ENCODE measurements around the gene KCNJ1. TPM values are rescaled to one million over a fixed set of nuclear protein-coding genes. Genes with fewer than 3 reads are reported as not detected.

The KCNJ1 gene
- total and polyA plus RNA-seq, 2 experiments from 2014 or later = 0.16 TPM; not detected in 1

DNA sequence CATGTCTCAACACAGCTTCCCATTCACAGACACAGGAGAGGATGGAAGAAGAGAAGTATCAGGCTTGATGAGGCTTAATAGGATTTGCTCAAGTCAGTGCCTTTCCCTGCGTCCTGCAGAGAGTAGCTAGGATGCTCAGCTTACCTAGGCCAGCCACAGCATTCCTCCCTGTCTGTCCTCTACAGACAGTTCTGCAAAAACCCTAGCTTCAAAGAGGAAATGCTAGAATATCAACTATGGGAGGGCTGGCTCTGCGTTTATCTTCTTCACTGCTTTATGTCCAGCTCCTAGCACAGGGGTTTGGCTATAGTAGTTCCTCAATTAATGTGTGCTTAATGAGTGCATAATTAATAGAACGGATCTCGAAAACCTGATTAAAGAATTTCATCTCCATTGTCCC, 40.5 kb upstream of the KCNJ1 start:
- Histone ChIP-seq H3K79me2 (replicated peaks; ENCODE audit: insufficient read depth) (no peaks in the 10 kb centered on the region), H3F3A (replicated peaks; ENCODE audit: low read depth) (peaks cover 23% of the 10 kb centered on the region; the same call in 1 of the 2 replicates), H3K27ac (ENCODE audit: low read depth) (no peak overlapping the region), H3K9me2 (ENCODE audit: insufficient read depth) (no peaks in the 10 kb centered on the region), H3K4me3 (no peak overlapping the region), H2AFZ (no peak overlapping the region), H3K36me3 (ENCODE audit: insufficient read depth) (no peaks in the 10 kb centered on the region), H3K27me3 (ENCODE audit: insufficient read depth) (peaks cover 63% of the 10 kb centered on the region), H4K20me1 (replicated peaks; ENCODE audit: insufficient read depth) (no peaks in the 10 kb centered on the region), H3K4me2 (no peak overlapping the region), H3K4me1 (ENCODE audit: insufficient read depth) (peaks cover 23% of the 10 kb centered on the region)
- TF ChIP-seq, protein P1, sequence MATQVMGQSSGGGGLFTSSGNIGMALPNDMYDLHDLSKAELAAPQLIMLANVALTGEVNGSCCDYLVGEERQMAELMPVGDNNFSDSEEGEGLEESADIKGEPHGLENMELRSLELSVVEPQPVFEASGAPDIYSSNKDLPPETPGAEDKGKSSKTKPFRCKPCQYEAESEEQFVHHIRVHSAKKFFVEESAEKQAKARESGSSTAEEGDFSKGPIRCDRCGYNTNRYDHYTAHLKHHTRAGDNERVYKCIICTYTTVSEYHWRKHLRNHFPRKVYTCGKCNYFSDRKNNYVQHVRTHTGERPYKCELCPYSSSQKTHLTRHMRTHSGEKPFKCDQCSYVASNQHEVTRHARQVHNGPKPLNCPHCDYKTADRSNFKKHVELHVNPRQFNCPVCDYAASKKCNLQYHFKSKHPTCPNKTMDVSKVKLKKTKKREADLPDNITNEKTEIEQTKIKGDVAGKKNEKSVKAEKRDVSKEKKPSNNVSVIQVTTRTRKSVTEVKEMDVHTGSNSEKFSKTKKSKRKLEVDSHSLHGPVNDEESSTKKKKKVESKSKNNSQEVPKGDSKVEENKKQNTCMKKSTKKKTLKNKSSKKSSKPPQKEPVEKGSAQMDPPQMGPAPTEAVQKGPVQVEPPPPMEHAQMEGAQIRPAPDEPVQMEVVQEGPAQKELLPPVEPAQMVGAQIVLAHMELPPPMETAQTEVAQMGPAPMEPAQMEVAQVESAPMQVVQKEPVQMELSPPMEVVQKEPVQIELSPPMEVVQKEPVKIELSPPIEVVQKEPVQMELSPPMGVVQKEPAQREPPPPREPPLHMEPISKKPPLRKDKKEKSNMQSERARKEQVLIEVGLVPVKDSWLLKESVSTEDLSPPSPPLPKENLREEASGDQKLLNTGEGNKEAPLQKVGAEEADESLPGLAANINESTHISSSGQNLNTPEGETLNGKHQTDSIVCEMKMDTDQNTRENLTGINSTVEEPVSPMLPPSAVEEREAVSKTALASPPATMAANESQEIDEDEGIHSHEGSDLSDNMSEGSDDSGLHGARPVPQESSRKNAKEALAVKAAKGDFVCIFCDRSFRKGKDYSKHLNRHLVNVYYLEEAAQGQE (IDR thresholded peaks at IDR 0.05; ENCODE audit: unreplicated experiment) = no peak
- TF ChIP-seq, protein P2, sequence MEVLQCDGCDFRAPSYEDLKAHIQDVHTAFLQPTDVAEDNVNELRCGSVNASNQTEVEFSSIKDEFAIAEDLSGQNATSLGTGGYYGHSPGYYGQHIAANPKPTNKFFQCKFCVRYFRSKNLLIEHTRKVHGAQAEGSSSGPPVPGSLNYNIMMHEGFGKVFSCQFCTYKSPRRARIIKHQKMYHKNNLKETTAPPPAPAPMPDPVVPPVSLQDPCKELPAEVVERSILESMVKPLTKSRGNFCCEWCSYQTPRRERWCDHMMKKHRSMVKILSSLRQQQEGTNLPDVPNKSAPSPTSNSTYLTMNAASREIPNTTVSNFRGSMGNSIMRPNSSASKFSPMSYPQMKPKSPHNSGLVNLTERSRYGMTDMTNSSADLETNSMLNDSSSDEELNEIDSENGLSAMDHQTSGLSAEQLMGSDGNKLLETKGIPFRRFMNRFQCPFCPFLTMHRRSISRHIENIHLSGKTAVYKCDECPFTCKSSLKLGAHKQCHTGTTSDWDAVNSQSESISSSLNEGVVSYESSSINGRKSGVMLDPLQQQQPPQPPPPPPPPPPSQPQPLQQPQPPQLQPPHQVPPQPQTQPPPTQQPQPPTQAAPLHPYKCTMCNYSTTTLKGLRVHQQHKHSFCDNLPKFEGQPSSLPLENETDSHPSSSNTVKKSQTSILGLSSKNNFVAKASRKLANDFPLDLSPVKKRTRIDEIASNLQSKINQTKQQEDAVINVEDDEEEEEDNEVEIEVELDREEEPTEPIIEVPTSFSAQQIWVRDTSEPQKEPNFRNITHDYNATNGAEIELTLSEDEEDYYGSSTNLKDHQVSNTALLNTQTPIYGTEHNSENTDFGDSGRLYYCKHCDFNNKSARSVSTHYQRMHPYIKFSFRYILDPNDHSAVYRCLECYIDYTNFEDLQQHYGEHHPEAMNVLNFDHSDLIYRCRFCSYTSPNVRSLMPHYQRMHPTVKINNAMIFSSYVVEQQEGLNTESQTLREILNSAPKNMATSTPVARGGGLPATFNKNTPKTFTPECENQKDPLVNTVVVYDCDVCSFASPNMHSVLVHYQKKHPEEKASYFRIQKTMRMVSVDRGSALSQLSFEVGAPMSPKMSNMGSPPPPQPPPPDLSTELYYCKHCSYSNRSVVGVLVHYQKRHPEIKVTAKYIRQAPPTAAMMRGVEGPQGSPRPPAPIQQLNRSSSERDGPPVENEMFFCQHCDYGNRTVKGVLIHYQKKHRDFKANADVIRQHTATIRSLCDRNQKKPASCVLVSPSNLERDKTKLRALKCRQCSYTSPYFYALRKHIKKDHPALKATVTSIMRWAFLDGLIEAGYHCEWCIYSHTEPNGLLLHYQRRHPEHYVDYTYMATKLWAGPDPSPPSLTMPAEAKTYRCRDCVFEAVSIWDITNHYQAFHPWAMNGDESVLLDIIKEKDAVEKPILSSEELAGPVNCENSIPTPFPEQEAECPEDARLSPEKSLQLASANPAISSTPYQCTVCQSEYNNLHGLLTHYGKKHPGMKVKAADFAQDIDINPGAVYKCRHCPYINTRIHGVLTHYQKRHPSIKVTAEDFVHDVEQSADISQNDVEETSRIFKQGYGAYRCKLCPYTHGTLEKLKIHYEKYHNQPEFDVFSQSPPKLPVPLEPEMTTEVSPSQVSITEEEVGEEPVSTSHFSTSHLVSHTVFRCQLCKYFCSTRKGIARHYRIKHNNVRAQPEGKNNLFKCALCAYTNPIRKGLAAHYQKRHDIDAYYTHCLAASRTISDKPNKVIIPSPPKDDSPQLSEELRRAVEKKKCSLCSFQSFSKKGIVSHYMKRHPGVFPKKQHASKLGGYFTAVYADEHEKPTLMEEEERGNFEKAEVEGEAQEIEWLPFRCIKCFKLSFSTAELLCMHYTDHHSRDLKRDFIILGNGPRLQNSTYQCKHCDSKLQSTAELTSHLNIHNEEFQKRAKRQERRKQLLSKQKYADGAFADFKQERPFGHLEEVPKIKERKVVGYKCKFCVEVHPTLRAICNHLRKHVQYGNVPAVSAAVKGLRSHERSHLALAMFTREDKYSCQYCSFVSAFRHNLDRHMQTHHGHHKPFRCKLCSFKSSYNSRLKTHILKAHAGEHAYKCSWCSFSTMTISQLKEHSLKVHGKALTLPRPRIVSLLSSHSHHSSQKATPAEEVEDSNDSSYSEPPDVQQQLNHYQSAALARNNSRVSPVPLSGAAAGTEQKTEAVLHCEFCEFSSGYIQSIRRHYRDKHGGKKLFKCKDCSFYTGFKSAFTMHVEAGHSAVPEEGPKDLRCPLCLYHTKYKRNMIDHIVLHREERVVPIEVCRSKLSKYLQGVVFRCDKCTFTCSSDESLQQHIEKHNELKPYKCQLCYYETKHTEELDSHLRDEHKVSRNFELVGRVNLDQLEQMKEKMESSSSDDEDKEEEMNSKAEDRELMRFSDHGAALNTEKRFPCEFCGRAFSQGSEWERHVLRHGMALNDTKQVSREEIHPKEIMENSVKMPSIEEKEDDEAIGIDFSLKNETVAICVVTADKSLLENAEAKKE (CRISPR knock-in tag; IDR thresholded peaks at IDR 0.05) = no peak
- no peak for TF ChIP-seq STAT1 (IDR thresholded peaks at IDR 0.05; ENCODE audit: unreplicated experiment)
- no peak for TF ChIP-seq EZH2phosphoT487 (IDR thresholded peaks at IDR 0.05; ENCODE audit: unreplicated experiment)
- no peak for TF ChIP-seq NANOG (IDR thresholded peaks at IDR 0.05; ENCODE audit: borderline replicate concordance)
- no peak for TF ChIP-seq POLR2AphosphoS5 (IDR thresholded peaks at IDR 0.05; ENCODE audit: low read depth)
- no peak for TF ChIP-seq ZNF114 (CRISPR knock-in tag; IDR thresholded peaks at IDR 0.05)
- TF ChIP-seq JUNB (IDR thresholded peaks at IDR 0.05; ENCODE audit: unreplicated experiment) = no peak
- TF ChIP-seq, protein P3, sequence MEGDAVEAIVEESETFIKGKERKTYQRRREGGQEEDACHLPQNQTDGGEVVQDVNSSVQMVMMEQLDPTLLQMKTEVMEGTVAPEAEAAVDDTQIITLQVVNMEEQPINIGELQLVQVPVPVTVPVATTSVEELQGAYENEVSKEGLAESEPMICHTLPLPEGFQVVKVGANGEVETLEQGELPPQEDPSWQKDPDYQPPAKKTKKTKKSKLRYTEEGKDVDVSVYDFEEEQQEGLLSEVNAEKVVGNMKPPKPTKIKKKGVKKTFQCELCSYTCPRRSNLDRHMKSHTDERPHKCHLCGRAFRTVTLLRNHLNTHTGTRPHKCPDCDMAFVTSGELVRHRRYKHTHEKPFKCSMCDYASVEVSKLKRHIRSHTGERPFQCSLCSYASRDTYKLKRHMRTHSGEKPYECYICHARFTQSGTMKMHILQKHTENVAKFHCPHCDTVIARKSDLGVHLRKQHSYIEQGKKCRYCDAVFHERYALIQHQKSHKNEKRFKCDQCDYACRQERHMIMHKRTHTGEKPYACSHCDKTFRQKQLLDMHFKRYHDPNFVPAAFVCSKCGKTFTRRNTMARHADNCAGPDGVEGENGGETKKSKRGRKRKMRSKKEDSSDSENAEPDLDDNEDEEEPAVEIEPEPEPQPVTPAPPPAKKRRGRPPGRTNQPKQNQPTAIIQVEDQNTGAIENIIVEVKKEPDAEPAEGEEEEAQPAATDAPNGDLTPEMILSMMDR (conservative IDR thresholded peaks at IDR 0.05; ENCODE audit: low read depth in 2 of 2) = no peak
- DNase-seq (ENCODE audit: low spot score) (no peak), ATAC-seq (no peak)
- H3K9me3 Mint-ChIP-seq = peaks cover 10% of the 10 kb centered on the region; the same call in 2 of the 3 replicates
- no peaks in the 10 kb centered on the region; the same call in 2 of the 3 replicates for H3K36me3 Mint-ChIP-seq (ENCODE audit: low read depth)
- H3K4me1 Mint-ChIP-seq = peaks cover 20% of the 10 kb centered on the region
- H3K27me3 Mint-ChIP-seq (ENCODE audit: insufficient read depth, low read depth, poor library complexity) = peaks cover 51% of the 10 kb centered on the region
- H3K4me3 Mint-ChIP-seq = no peak overlapping the region
- H3K27ac Mint-ChIP-seq = no peak overlapping the region

All from GM23338 (cell line).